D341Med (cell line): ENCODE measurements around the gene ECHS1.
A peak's percentile ranks its signal among the peaks of the same experiment; 100 is the strongest.

Experiments
- DNase-seq: peaks from one replicate; pipeline ENCODE4 v3.0.0; 2012; ENCODE audit warnings: low spot score

The ECHS1 gene

GRCh38 chr10:133358162-133358924 lies 14.8 kb downstream of the ECHS1 start:
- no peak for DNase-seq

DNA sequence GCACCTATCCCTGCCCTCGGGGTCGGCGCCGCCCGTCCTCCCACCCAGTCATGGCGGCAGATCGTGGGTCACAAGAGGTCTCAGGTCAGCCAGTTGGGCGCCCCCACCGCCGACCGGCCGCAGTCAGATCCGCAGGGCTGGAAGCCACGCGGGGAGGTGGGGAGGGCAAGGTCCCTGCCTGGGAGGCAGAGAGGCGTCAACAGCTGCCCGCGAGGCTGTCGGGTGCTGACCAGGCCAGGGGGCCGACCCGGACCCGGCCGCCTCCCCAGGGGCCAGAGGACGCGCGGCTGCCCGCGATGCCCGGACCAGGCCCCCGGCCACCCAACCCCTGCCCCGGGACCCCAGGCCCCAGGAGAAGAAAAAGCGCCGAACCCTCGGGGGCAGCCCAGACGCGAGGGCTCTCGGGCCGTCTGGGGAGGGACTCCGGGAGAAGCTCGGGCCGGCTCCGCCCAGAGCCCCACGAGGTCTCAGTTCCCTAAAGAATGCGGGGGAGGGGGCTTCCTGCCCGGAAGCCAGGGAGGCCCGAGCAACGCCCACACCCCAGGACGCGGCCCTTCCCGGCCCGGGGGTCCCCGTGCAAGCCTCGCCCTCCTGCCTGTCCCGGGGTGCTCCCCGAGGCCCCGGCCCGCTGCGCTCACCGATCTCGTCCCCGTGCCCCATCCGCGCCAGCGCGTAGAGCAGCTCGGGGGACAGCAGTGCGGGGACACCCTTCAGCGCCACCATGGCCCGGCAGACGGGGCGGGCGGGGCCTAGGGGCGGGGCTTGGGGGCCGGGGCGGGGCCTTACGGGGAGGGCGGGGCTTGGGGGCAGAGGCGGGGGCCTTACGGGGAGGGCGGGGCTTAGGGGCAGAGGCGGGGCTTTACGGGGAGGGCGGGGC lies 15.6 kb downstream of the ECHS1 start, which contains the start of gene FUOM:
Gene FUOM (minus strand): TSS at position 735 of the 877 bp plus-strand sequence. CDS start 12 bp downstream, at position 723.
- DNase-seq = peak; percentile 70

DNA sequence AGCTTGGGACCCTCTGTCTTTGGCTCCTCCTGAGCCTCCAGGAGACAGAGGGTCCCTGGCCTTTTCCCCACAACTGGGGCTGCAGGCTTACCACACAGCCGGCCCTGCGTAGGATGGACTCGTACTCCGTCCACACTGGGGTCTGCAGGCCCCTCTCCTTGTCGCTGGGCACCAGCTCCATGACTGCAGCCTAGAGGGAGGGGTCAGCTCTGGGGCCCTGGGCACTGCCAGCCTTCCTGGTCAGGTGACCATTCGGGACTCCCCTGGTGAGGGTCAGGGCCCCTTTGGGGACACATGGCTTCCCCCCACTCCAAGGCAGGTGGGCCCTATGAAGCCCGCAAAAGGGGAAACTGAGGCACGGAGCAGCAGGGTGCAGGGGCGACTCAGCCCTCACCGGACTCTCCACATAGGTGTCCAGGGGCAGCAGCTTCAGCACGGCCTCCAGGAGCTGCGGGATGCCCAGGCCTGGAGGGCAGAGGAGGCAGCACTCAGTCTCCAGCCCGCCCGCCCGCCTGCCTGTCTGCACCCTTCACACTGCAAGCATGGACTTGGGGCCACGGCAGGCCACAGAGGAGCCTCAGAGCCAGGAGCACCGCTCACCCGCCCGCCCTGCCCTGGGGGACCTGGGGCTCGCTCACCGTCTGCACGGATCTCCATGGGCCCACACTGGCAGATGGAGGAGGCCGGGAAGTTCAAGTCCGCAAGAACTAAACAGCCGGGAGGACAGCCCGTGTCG lies 16.4 kb downstream of the ECHS1 start:
- no peak for DNase-seq

DNA sequence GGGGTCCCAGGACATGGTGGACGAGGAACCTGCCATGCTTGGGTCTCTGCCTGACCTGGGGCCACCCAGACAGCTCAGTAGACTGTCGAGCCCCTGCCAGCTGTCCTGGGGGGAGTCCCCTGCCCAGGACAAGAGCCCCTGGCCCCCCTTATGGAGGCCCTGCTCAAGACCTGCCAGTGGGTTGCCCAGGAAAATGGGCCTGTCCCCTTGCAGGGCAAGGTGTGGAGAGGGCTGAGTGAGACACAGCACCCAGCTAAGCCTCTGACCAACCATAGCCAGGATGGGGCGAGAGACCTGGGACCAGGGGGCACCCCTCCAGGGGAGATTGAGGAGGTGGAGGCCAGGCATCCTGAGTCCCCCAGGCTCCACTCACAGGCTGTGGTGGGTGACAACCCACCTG lies 17.2 kb downstream of the ECHS1 start:
- no peak for DNase-seq

- no peak for DNase-seq
These were observed 17.9 kb downstream of the ECHS1 start for GRCh38 chr10:133355266-133355665.

DNA sequence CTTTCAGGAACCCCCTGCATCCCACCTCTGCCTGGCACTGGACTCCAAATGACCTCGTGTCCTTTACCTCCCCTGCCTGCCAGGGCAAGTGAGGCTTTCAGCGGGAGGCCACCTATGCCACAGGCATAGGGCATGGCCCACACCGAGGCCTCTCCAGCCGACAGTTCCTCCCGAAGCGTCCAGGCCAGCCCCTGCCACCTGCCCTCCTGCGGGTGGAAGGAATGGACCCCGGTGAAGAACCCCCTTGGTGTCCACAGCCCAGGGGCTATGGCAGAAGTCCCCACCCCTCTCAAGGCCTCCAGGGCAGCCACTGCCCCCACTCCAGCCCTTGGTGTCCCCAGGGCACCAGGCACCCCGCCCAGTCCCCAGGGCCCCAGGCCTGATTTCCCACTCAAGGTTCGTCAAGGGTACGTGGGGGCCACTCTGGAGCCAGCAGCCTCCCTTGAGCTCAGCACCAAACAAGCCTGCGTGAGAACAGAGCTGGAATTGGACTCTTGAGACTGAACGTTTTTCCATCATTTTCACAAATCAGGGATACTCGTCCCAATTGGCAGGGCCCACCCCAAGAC lies 18.4 kb downstream of the ECHS1 start:
- no peak for DNase-seq

DNA sequence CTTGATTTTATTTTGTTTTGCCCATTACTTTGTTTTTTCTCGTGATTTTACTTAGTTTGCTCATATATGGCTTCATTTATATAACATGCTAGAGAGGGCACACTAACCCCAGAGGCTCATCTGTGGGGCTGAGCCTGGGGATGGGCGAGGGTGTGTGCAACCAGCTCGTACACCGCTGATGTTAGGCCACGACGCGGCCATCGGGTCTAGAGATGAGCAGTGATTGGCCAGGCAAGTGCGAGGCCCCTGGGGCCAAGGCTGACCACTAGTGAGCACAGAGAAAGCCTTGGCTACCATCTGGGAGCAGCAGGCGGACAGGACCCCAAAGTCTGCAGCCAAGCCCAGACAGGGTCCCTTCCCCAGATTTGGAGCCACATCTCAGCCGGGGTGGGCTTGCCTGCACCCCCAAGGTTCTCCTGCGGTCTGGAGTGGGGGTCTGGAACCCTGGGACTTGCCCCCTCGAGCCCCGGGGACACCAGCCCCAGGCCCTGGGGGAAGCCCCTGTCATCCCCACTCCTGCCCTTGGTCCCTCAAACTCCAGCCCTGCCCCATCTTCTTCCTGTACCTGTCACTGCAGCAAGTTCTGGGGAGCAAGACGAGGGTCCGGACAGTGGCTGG lies 19.1 kb downstream of the ECHS1 start:
- DNase-seq = no peak

GRCh38 chr10:133353202-133353959 lies 19.8 kb downstream of the ECHS1 start:
- no peak for DNase-seq

DNA sequence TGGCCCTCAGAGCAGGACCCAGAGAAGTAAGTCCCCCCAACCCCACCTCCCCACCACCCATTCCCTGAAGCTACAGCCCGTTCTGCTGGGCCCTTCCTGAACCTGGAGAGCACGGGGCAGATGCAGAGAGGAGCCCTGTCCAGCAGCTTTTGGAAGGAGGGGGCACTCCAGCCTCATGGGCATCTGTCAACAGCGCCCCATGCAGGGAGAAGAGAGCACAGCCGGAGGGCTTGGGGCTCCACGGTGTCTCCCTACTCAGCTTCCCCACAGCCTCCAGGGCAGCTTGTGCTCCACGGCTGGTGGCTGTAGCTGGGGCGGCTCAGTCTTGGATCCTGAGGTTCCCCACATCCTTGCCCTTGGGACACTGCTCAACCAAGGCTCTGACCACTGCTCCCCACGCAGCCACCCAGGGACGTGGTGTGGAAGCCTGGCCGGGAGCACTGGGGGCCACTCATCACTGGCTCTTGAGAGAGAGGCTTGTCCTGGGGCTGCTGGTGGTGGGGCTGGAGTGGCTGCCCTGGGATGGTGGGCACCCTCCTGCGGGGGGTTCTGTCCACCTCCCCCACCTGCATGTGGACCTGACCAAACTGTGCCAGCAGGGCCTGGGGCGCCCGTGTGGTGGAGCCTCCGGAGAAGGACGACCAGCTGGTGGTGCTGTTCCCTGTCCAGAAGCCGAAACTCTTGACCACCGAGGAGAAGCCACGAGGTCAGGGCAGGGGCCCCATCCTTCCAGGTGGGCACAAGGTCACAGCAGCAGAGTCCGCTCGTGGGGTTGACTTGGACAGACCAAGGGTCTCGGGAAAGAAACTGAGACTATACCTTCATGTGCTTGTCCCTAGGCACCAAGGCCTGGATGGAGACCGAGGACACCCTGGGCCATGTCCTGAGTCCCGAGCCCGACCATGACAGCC lies 21.5 kb downstream of the ECHS1 start:
- no peak for DNase-seq

DNA sequence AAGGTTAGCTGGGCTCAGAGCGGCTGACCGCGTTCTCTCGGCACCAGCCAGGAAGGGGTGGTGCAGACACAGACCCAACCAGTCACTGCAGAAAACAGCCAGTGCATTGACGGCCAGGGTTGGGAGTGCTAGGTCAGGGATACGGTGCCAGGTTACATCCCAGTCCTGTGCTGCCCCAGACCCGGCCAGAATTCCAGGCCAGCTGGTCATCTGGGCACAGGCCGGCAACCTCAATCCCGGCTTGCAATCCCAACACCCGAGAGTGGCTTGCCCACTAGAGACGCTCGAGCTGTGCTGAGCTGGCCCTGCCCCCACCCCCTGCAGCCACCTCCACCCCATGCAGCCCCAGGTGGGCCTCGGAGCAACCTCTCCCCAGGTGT lies 22.2 kb downstream of the ECHS1 start:
- no peak for DNase-seq

DNA sequence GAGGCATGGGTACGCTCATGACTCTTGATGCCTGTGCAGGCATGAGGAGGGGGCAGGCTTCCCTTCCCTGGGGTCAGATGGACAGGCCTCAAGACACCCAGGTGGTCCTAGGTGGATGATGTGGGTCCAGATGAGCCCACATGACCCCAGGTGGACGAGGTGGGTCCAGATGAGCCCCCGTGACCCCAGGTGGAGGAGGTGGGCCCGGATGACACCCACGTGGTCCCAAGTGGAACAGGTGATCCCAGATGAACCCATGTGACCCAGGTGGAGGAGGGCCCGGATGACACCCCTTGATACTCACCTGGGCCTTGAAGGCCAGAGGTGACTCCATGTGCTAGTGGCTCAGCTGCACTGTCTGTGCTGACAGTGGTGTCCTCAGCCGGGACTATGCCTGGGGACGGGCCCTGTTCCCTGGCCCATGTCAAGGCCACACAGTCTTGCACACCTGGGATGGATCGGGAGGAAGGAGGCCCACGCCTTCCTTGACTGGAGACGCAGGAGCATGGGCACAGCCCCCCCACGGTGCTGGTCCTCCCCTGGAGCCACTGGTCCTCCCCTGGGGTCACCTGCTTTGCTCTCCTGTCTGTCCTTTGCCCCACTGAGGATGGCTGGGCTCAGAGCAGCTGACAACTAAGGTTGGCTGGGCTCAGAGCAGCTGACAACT lies 22.7 kb downstream of the ECHS1 start:
- no peak for DNase-seq

GRCh38 chr10:133349577-133350011 lies 23.6 kb downstream of the ECHS1 start:
- DNase-seq = no peak

DNA sequence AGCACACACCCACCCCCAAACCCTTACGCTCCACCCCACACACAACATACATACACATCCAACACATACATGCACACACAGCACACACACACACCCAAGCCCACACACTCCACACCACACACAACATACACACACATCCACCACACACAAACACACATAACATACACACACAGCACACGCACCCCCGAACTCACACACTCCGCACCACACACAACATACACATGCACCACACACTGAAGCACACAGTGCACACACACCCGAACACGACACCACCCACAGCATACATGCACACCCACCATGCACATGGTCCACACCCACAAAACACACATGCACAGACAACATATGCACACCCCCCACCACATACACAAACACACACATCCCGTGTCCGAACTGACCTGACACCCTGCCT lies 24.0 kb downstream of the ECHS1 start:
- DNase-seq = no peak

- DNase-seq = no peak
These were observed 25.2 kb downstream of the ECHS1 start for GRCh38 chr10:133347710-133348517.

DNA sequence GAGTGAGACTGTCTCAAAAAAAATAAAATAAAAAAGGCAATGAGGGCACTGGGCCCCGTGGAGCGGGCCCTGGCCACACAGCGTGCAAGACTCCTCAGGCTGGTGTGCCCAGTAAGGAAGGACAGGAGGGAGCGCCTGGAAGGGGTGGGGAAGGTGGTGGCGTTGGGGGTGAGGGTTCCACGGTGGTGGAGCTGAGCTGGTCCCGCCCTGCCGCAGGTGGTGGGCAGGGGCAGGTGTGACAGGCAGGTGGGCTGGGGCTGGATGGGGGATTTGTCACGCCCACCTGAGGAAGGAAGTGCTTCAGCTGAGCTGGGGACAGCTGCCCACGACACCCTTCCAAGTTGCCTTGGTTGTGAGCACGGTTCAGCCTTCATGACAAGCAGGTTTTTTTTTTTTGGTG lies 26.7 kb downstream of the ECHS1 start:
- DNase-seq = no peak

DNA sequence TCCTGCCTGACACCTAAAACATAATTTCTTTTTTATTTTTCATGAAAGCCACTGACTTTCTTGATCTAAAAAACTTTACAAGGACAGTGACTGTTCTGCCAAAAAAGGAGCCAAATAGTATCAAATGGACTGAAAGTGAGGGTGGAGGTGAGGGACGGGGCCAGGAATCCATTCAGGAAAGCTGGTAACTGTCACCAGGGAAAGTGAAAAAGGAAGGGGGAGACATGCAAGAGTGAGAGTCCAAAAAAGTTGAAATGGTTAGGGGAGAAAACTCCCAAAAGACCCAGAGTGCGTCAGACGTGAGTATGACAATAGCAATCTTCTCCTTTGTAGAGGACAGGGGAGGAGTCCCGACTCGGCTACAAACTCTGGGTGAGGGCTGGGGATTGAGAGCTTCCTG lies 28.9 kb downstream of the ECHS1 start:
- no peak for DNase-seq

GRCh38 chr10:133343558-133343957 lies 29.6 kb downstream of the ECHS1 start:
- DNase-seq = no peak

- no peak for DNase-seq
These were observed 30.2 kb downstream of the ECHS1 start for GRCh38 chr10:133342942-133343341.
